SK-N-MC (cell line): ENCODE measurements around the gene POC1A.

Experiments used
- EZH2 ChIP-seq: fragments of 200-600 bp; sonication (generic); IDR thresholded peaks from one replicate; pipeline ENCODE4 v1.6.1; 2017; ENCODE audit warnings: antibody characterized with exemption
- POLR2AphosphoS5 ChIP-seq: IDR thresholded peaks from 2 replicates; pipeline ENCODE4 v1.6.1; 2012; ENCODE audit warnings: mild to moderate bottlenecking, low read depth, low read length, borderline replicate concordance

DNA sequence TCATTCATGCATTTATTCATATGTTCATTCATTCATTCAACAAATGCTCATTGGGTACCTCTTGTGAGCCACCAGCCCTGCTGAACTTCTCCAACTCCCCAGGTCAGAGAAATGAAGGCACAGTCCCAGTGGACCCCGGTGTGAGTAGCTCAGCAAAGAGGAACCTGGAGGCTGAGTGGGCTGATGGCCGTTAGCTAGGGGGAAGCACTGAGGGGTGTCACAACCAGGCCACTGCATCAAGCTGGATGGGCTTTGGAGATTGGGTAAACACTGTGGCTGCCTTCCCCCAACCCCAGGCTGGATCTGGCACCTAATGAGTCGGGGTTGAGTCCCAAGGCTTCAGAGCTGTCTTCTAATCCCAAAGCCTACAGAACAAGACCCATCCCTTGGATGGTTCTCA is 31.6 kb upstream of the POC1A start:
- TF ChIP-seq POLR2AphosphoS5 (no peak), EZH2 (no peak)
